RWPE1 (cell line): ENCODE measurements around the gene PCBP1.
"Not testable (repeated sequence)": the region's sequence is repeated elsewhere in the genome, so short reads cannot be mapped to it uniquely, and the experiment has no call there.

ENCODE experiments used
- CTCF ChIA-PET: fragments of 350-600 bp; sonication (Branson Sonifier 250); formaldehyde crosslinking; extraction: SDS; loops from one replicate; lab custom pipeline; 2021; lab: Yijun Ruan, JAX
- POLR2A ChIA-PET: fragments of 400-600 bp; formaldehyde crosslinking; extraction: SDS; loops from one replicate; lab custom pipeline; 2020; ENCODE audit warnings: antibody characterized with exemption; ENCODE audit not compliant: low non-redundant PET; lab: Yijun Ruan, JAX
- DNase-seq: peaks from one replicate; pipeline ENCODE4 v3.0.0; 2012; ENCODE audit warnings: low spot score
- H3K27ac ChIP-seq: fragments of 450-650 bp; 2 replicates; pipeline ENCODE4 v1.5.1; 2017
- TF ChIP-seq, protein P1 (sequence below): fragments of 450-650 bp; conservative IDR thresholded peaks from 2 replicates; pipeline ENCODE4 v1.5.1; 2017; ENCODE audit warnings: low read depth, mild to moderate bottlenecking

The PCBP1 gene

DNA sequence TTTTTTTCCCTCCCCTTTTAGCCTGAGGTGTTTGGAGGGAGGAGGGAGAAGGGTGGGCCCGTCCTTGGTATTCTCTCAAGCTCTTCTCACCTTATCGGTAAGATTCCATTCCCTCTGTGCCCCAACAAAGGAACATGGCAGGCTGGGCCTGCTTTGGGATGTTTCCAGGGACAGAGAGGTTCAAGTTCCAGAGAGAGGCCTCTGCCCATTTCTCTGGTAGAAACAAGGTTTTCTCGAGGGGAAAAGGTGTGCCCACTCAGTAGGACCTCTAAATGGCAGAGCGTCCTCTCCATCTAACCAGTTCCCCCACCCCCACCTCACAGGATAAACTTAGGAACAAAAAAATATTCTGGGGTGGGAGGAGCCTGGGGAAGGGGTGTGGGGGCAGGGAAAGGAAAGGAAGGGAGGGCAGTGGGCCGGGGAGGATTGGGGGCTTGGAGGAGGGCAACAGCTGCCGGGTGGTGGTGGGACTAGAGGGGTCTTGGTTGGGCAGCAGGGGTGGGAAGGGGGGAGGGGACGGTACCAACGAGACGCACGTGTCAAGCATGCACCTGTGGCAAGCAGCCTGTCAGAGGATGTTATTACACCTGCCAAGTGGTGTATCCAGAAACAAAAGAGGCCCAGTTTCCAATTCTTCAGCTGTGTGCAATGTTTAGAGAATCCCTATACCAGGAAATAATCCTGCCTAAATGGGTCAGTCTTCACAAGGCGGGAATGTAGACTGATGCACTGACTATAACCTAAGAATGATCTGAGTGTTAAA lies 2.1 kb downstream of the PCBP1 start:
- no peak for DNase-seq
- POLR2A ChIA-PET, result interaction anchor here (0.9 to 3.0 kb wide), 2 partner anchors 53 to 175 kb away, joined by 4 to 19 read pairs; no protein-coding TSS in a partner anchor

DNA sequence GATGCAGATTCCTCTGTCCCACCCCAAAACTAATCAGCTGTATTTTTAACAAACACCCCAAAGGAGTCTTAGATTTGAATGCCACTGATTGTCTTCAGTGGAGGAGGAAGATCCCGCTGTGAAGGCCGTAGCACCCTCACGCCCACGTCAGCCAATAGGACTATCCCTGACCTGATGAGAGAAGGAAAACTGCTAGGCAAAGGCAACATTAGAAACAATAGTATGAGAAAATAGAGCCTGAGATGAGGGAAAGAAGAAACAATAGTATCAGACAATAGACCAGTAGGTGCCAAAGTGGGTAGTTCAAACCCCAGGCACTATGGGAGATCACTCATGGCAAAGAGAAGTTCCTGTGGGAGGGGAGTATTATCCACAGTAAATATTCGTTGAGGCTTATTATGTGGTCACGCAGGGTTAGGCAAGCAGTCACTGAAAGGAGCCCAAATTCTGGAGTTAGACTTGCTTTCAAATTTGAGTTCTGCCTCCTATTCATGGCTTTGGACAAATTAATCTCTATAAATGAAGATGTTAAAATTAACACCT lies 2.8 kb downstream of the PCBP1 start:
- TF ChIP-seq, protein P1, sequence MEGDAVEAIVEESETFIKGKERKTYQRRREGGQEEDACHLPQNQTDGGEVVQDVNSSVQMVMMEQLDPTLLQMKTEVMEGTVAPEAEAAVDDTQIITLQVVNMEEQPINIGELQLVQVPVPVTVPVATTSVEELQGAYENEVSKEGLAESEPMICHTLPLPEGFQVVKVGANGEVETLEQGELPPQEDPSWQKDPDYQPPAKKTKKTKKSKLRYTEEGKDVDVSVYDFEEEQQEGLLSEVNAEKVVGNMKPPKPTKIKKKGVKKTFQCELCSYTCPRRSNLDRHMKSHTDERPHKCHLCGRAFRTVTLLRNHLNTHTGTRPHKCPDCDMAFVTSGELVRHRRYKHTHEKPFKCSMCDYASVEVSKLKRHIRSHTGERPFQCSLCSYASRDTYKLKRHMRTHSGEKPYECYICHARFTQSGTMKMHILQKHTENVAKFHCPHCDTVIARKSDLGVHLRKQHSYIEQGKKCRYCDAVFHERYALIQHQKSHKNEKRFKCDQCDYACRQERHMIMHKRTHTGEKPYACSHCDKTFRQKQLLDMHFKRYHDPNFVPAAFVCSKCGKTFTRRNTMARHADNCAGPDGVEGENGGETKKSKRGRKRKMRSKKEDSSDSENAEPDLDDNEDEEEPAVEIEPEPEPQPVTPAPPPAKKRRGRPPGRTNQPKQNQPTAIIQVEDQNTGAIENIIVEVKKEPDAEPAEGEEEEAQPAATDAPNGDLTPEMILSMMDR, result no peak
- H3K27ac ChIP-seq, result no peak overlapping the region
- POLR2A ChIA-PET, result interaction anchor here (0.5 kb wide), 1 partner anchor 163 kb away, joined by 15 read pairs; no protein-coding TSS in a partner anchor
- no peak for DNase-seq
- CTCF ChIA-PET, result no interaction called here

More for the DNA sequence above, 2.1 kb downstream of the PCBP1 start:
- TF ChIP-seq, protein P1, result no peak
- H3K27ac ChIP-seq, result peak overlapping the region; percentile 71
- CTCF ChIA-PET, result interaction anchor here (0.6 to 0.8 kb wide), 3 partner anchors 16 to 54 kb away, joined by 3 to 4 read pairs (median 4); no protein-coding TSS in a partner anchor

DNA sequence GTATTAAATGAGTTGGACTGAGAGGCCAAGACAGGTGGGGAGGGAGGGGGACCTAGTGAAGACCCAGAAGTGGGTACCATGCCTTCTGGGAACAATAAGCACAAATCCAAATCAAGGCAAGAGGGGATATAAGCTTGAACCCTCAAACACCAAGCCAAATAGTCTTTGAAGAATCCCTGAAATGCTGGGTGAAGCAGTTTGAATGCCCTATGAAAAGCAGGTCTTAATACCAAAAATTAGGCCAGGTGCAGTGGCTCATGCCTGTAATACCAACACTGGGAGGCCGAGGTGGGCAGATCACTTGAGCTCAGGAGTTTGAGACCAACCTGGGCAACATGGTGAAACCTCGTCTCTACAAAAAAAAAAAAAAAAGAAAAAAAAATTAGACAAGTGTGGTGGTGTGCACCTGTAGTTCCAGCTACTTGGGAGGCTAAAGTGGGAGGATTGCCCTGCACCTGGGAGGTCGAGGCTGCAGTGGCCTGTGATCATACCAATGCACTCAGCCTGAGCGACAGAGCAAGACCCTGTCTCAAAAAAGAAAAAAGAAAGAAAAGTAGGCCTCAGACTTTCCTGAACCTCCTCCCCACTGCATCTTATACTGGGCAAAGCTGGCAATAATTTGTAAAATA lies 3.5 kb downstream of the PCBP1 start:
- no peak for DNase-seq
- 0 out of 2 replicates have a peak overlapping the region, but pooled peaks have one; percentile 34 for H3K27ac ChIP-seq
- CTCF ChIA-PET, result no interaction called here
- POLR2A ChIA-PET, result interaction anchor here (0.5 kb wide), 1 partner anchor 162 kb away, joined by 15 read pairs; no protein-coding TSS in a partner anchor
- TF ChIP-seq, protein P1, result no peak

DNA sequence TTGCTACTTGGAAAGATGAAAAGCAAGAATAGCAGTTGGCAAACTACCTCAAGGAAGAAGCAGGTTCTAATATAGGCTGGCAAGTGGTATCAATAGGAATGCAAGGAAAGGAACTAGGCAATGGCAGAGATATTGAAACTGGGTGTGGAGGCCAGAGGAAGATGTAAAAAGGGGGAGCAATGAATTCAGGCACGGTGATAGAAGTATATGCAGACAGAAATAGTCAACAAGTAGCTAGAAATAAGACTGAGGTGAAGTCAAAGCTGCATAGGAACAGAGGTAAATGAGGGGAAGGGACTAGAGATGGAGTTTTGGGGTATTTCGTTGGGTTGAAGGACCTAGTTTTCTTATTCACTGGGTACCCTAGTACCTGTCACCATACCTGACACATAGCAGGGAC lies 4.1 kb downstream of the PCBP1 start:
- no peak for DNase-seq
- 0 out of 2 replicates have a peak overlapping the region, but pooled peaks have one; percentile 34 for H3K27ac ChIP-seq
- ChIA-PET POLR2A (no interaction called here), CTCF (no interaction called here)
- TF ChIP-seq, protein P1, result no peak

DNA sequence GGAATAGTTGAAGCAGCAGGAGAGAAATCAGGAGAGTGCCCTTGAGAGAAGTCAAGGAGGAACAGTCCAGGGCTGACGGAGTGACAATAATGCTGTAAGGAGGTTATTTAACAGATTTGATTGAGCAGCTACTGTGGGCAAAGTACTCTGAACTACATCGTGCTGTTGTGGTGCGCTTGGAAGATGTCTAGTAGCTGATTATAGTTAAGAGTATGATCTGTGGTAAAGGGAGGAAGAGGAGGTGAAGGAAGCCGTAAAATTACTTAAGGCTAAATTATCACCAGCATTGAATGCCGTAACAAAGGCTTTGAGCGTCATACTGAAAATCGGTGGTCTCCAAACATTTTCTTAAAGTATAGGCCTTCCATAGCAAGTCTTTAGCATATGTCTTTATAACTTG lies 4.5 kb downstream of the PCBP1 start:
- ChIA-PET CTCF (interaction anchor here (0.6 kb wide), 1 partner anchor 101 kb away, joined by 4 read pairs; no protein-coding TSS in a partner anchor), POLR2A (no interaction called here)
- no peak for DNase-seq
- H3K27ac ChIP-seq, result no peak overlapping the region
- TF ChIP-seq, protein P1, result no peak

DNA sequence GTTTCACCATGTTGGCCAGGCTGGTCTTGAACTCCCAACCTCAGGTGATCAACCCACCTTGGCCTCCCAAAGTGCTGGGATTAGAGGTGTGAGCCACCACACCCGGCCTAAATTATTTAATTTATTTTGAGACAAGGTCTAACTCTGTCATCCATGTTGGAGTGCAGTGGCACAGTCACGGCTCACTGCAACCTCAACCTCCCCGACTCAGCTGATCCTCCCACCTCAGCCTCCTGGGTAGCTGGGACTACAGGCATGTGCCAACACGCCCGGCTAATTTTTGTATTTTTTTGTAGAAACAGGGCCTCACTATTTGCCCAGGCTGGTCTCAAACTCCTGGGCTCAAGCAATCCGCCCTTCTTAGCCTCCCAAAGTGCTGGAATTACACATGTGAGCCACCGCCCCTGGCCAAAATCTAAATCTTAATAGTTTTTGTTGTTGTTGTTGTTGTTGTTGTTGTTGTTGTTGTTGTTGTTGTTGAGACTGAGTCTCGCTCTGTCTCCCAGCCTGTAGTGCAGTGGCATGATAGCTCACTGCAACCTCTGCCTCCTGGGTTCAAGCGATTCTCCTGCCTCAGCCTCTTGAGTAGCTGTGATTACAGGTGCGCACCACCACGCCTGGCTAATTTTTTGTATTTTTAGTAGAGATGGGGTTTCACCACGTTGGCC lies 5.4 kb downstream of the PCBP1 start:
- peak overlapping the region; percentile 36 for H3K27ac ChIP-seq
- CTCF ChIA-PET, result interaction anchor here (0.6 to 0.7 kb wide), 2 partner anchors 10 to 33 kb away, joined by 3 to 4 read pairs; no protein-coding TSS in a partner anchor

More for the DNA sequence above, 5.4 kb downstream of the PCBP1 start:
- DNase-seq, POLR2A ChIA-PET: not testable (repeated sequence)
